ENCODE data around the gene KLF6. TPM values are rescaled to one million over a fixed set of nuclear protein-coding genes. Genes with fewer than 3 reads are reported as not detected.

KLF6 gene
- total RNA-seq = 27.6 and 29.3 TPM in 2 replicates

GRCh38 chr10:3784510-3785250 is at the start of gene KLF6:
Gene KLF6, minus strand, starts transcription at chr10:3785209. Its CDS starts 195 bp downstream, at chr10:3785014.

All from bronchial smooth muscle cell (primary cell).